Measurements from ENCODE around the gene KIF7.

KIF7 gene

GRCh38 chr15:89630974-89631901 is 24.0 kb downstream of the KIF7 start:
- H3K36me3 ChIP-seq (ENCODE audit: control insufficient read depth, insufficient read depth, low read length) = peaks cover 67% of the 10 kb centered on the region

GRCh38 chr15:89630260-89630659 is 25.0 kb downstream of the KIF7 start:
- no peaks in the 10 kb centered on the region for H3K27me3 ChIP-seq (ENCODE audit: control insufficient read depth, insufficient read depth, low read length)
- WGBS (ENCODE audit: insufficient coverage, insufficient read length) = no CpG with 5 or more reads among the region's 14 CpGs
- no peak overlapping the region for H3K27ac ChIP-seq (ENCODE audit: low read length)
- no peak for DNase-seq (ENCODE audit: low read depth, low spot score)
- H3K4me1 ChIP-seq (ENCODE audit: control insufficient read depth, insufficient read depth, low read length) = no peaks in the 10 kb centered on the region; the same call in 1 of the 2 replicates
- H3K36me3 ChIP-seq (ENCODE audit: control insufficient read depth, insufficient read depth, low read length) = peaks cover 68% of the 10 kb centered on the region
- H3K4me3 ChIP-seq (ENCODE audit: low read length) = no peak overlapping the region
- H3K9me3 ChIP-seq (ENCODE audit: control insufficient read depth, insufficient read depth, low read length) = peaks cover 3% of the 10 kb centered on the region; the same call in 1 of the 2 replicates

More at GRCh38 chr15:89630974-89631901, 24.0 kb downstream of the KIF7 start:
- WGBS (ENCODE audit: insufficient coverage, insufficient read length) = no CpG with 5 or more reads among the region's 30 CpGs
- no peak for DNase-seq (ENCODE audit: low read depth, low spot score)
- no peaks in the 10 kb centered on the region; the same call in 1 of the 2 replicates for H3K4me1 ChIP-seq (ENCODE audit: control insufficient read depth, insufficient read depth, low read length)
- no peaks in the 10 kb centered on the region for H3K27me3 ChIP-seq (ENCODE audit: control insufficient read depth, insufficient read depth, low read length)
- no peak overlapping the region for H3K27ac ChIP-seq (ENCODE audit: low read length)
- H3K9me3 ChIP-seq (ENCODE audit: control insufficient read depth, insufficient read depth, low read length) = peaks cover 3% of the 10 kb centered on the region; the same call in 1 of the 2 replicates
- no peak overlapping the region for H3K4me3 ChIP-seq (ENCODE audit: low read length)

GRCh38 chr15:89629829-89630228 is 25.4 kb downstream of the KIF7 start:
- Histone ChIP-seq H3K27ac (ENCODE audit: low read length) (no peak overlapping the region), H3K36me3 (ENCODE audit: control insufficient read depth, insufficient read depth, low read length) (peaks cover 73% of the 10 kb centered on the region), H3K27me3 (ENCODE audit: control insufficient read depth, insufficient read depth, low read length) (no peaks in the 10 kb centered on the region), H3K4me1 (ENCODE audit: control insufficient read depth, insufficient read depth, low read length) (no peaks in the 10 kb centered on the region; the same call in 1 of the 2 replicates), H3K9me3 (ENCODE audit: control insufficient read depth, insufficient read depth, low read length) (peaks cover 3% of the 10 kb centered on the region; the same call in 1 of the 2 replicates), H3K4me3 (ENCODE audit: low read length) (no peak overlapping the region)
- DNase-seq (ENCODE audit: low read depth, low spot score) = no peak
- WGBS (ENCODE audit: insufficient coverage, insufficient read length) = no CpG with 5 or more reads among the region's 5 CpGs

GRCh38 chr15:89628806-89629715 is 26.2 kb downstream of the KIF7 start:
- DNase-seq (ENCODE audit: low read depth, low spot score) = no peak
- H3K9me3 ChIP-seq (ENCODE audit: control insufficient read depth, insufficient read depth, low read length) = peaks cover 3% of the 10 kb centered on the region; the same call in 1 of the 2 replicates
- H3K27me3 ChIP-seq (ENCODE audit: control insufficient read depth, insufficient read depth, low read length) = no peaks in the 10 kb centered on the region
- no peak overlapping the region for H3K27ac ChIP-seq (ENCODE audit: low read length)
- H3K4me1 ChIP-seq (ENCODE audit: control insufficient read depth, insufficient read depth, low read length) = no peaks in the 10 kb centered on the region; the same call in 1 of the 2 replicates
- peaks cover 80% of the 10 kb centered on the region for H3K36me3 ChIP-seq (ENCODE audit: control insufficient read depth, insufficient read depth, low read length)
- no CpG with 5 or more reads among the region's 30 CpGs for WGBS (ENCODE audit: insufficient coverage, insufficient read length)
- H3K4me3 ChIP-seq (ENCODE audit: low read length) = no peak overlapping the region

GRCh38 chr15:89628301-89628700 is 27.0 kb downstream of the KIF7 start:
- peaks cover 79% of the 10 kb centered on the region for H3K36me3 ChIP-seq (ENCODE audit: control insufficient read depth, insufficient read depth, low read length)
- no peak overlapping the region for H3K4me3 ChIP-seq (ENCODE audit: low read length)
- no CpG with 5 or more reads among the region's 21 CpGs for WGBS (ENCODE audit: insufficient coverage, insufficient read length)
- H3K9me3 ChIP-seq (ENCODE audit: control insufficient read depth, insufficient read depth, low read length) = peaks cover 3% of the 10 kb centered on the region; the same call in 1 of the 2 replicates
- no peaks in the 10 kb centered on the region; the same call in 1 of the 2 replicates for H3K4me1 ChIP-seq (ENCODE audit: control insufficient read depth, insufficient read depth, low read length)
- no peak for DNase-seq (ENCODE audit: low read depth, low spot score)
- no peak overlapping the region for H3K27ac ChIP-seq (ENCODE audit: low read length)
- H3K27me3 ChIP-seq (ENCODE audit: control insufficient read depth, insufficient read depth, low read length) = no peaks in the 10 kb centered on the region

GRCh38 chr15:89627256-89627970 is 27.9 kb downstream of the KIF7 start:
- Histone ChIP-seq H3K36me3 (ENCODE audit: control insufficient read depth, insufficient read depth, low read length) (peaks cover 78% of the 10 kb centered on the region), H3K9me3 (ENCODE audit: control insufficient read depth, insufficient read depth, low read length) (no peaks in the 10 kb centered on the region), H3K27me3 (ENCODE audit: control insufficient read depth, insufficient read depth, low read length) (no peaks in the 10 kb centered on the region), H3K4me3 (ENCODE audit: low read length) (no peak overlapping the region), H3K27ac (ENCODE audit: low read length) (no peak overlapping the region), H3K4me1 (ENCODE audit: control insufficient read depth, insufficient read depth, low read length) (no peaks in the 10 kb centered on the region; the same call in 1 of the 2 replicates)
- no CpG with 5 or more reads among the region's 8 CpGs for WGBS (ENCODE audit: insufficient coverage, insufficient read length)
- no peak for DNase-seq (ENCODE audit: low read depth, low spot score)

GRCh38 chr15:89625716-89626115 is 29.6 kb downstream of the KIF7 start:
- peaks cover 67% of the 10 kb centered on the region for H3K36me3 ChIP-seq (ENCODE audit: control insufficient read depth, insufficient read depth, low read length)

GRCh38 chr15:89623165-89623564 is 32.1 kb downstream of the KIF7 start:
- peaks cover 52% of the 10 kb centered on the region for H3K36me3 ChIP-seq (ENCODE audit: control insufficient read depth, insufficient read depth, low read length)

More at GRCh38 chr15:89625716-89626115, 29.6 kb downstream of the KIF7 start:
- Histone ChIP-seq H3K27ac (ENCODE audit: low read length) (no peak overlapping the region), H3K27me3 (ENCODE audit: control insufficient read depth, insufficient read depth, low read length) (no peaks in the 10 kb centered on the region), H3K4me1 (ENCODE audit: control insufficient read depth, insufficient read depth, low read length) (no peaks in the 10 kb centered on the region), H3K4me3 (ENCODE audit: low read length) (no peak overlapping the region), H3K9me3 (ENCODE audit: control insufficient read depth, insufficient read depth, low read length) (no peaks in the 10 kb centered on the region)
- DNase-seq (ENCODE audit: low read depth, low spot score) = no peak
- WGBS (ENCODE audit: insufficient coverage, insufficient read length) = no CpG with 5 or more reads among the region's 9 CpGs

GRCh38 chr15:89621547-89621946 is 33.7 kb downstream of the KIF7 start:
- Histone ChIP-seq H3K9me3 (ENCODE audit: control insufficient read depth, insufficient read depth, low read length) (no peaks in the 10 kb centered on the region), H3K4me3 (ENCODE audit: low read length) (no peak overlapping the region), H3K27me3 (ENCODE audit: control insufficient read depth, insufficient read depth, low read length) (no peaks in the 10 kb centered on the region), H3K4me1 (ENCODE audit: control insufficient read depth, insufficient read depth, low read length) (no peaks in the 10 kb centered on the region), H3K36me3 (ENCODE audit: control insufficient read depth, insufficient read depth, low read length) (peaks cover 42% of the 10 kb centered on the region), H3K27ac (ENCODE audit: low read length) (no peak overlapping the region)
- WGBS (ENCODE audit: insufficient coverage, insufficient read length) = no CpG with 5 or more reads among the region's 4 CpGs
- no peak for DNase-seq (ENCODE audit: low read depth, low spot score)

More at GRCh38 chr15:89623165-89623564, 32.1 kb downstream of the KIF7 start:
- Histone ChIP-seq H3K27ac (ENCODE audit: low read length) (no peak overlapping the region), H3K4me3 (ENCODE audit: low read length) (no peak overlapping the region), H3K27me3 (ENCODE audit: control insufficient read depth, insufficient read depth, low read length) (no peaks in the 10 kb centered on the region), H3K9me3 (ENCODE audit: control insufficient read depth, insufficient read depth, low read length) (no peaks in the 10 kb centered on the region), H3K4me1 (ENCODE audit: control insufficient read depth, insufficient read depth, low read length) (no peaks in the 10 kb centered on the region)
- WGBS (ENCODE audit: insufficient coverage, insufficient read length) = no CpG with 5 or more reads among the region's 1 CpG
- DNase-seq (ENCODE audit: low read depth, low spot score) = no peak

Measured in iPS DF 6.9 (cell line).